HG02970 (cell line): ENCODE results near the gene PPP1R1B.

Experiments used
- ATAC-seq: cut with Tn5 transposase; IDR thresholded peaks from one replicate; pipeline ENCODE4 v1.9.1; 2021; ENCODE audit warnings: mild to moderate bottlenecking, moderate library complexity, moderate number of reproducible peaks; ENCODE audit not compliant: unreplicated experiment, low FRiP score

PPP1R1B gene

DNA sequence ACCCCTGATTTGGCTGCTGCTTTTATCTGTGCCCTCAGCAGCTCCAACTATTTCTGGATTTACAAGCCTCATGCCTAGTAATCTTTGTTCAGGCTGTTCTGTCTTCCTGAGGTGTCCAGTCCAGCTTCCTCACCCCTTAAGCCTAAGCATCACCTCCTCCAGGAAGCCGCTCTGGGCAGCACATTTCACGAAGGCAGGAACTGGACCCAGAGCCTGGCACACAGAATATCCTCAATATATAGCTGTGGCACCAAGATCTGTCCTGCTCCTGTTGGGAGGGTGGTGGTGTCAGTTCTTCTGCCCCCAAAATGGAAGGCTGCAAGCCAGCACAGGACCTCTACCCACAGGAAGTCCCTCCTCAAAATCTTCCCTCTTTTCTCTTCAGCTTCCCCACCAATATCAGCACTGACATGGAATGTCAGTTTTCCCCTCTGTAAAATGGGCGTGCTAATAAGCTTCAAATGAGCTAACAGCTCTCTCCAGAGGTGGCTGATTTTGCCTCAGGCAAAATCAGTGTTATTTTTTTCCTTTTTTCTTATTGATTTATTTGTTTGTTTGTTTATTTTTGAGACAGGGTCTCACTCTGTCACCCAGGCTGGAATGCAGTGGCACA, 12.1 kb upstream of the PPP1R1B start:
- no peak for ATAC-seq

DNA sequence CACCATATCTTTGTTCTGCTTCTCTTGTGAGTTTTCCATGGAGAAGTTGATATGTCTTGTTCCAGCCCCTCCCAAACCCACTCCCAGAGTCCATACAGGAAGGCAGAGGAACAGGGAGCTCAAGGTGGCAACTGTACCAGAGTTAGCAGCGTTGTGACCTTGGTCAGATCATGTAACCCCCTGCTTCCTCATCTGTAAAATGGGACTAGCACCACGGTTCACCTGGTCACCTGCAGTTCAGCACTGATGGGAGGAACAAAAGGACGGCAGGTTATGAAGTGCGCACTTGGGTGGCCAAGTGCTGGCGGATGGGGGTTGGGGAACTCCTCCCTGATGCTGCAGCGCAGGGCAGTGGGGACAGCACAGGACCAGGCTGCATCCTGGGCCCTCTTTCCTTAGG, 11.3 kb upstream of the PPP1R1B start:
- ATAC-seq: no peak

GRCh38 chr17:39617100-39617445, 9.7 kb upstream of the PPP1R1B start:
- no peak for ATAC-seq

- ATAC-seq: no peak
These were observed 9.1 kb upstream of the PPP1R1B start for GRCh38 chr17:39617446-39618245.

- no peak for ATAC-seq
These were observed 8.4 kb upstream of the PPP1R1B start for GRCh38 chr17:39618246-39618913.

DNA sequence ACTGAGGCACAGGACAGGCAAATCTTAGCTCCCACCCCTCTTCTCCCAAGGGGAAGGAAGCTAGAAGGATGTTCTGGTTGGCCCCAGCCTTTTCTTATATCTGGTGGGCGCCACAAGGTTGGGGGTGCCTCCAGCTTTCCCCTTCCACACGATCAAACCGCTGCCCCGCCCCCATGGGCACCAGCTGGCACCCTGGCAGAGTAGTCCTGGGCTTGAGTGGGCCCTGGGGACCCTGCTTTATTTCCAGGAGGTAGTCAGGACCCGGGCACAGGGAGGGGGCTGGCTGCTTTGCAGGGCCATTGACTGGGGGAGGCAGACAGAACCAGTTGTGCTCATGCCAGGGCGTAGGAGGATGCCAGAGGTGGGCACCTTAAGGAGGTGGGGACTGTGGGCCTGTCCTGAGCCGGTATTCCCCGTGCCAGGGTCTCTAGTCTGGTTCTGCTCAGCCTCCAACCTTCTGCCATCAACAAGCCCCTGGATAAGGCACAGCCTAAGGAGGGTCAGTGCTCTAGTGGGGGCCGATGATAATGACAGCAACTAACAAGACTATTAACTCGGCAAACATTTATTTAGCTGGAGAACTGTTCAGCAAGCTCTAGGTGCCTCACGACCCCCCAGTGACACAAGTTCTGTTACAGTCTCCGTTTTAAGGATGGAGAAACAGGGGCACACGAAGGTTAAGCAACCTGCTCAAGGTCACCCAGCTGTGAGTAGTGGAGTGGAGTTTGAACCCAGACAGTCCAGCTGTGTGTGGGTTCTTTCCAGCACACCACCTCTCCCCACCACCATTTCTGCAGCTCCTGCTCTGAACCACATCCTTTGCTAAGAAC, 7.6 kb upstream of the PPP1R1B start:
- no peak for ATAC-seq

GRCh38 chr17:39619786-39620101, 7.0 kb upstream of the PPP1R1B start:
- ATAC-seq: no peak

GRCh38 chr17:39621523-39622379, 5.0 kb upstream of the PPP1R1B start:
- ATAC-seq: peak; percentile 57

DNA sequence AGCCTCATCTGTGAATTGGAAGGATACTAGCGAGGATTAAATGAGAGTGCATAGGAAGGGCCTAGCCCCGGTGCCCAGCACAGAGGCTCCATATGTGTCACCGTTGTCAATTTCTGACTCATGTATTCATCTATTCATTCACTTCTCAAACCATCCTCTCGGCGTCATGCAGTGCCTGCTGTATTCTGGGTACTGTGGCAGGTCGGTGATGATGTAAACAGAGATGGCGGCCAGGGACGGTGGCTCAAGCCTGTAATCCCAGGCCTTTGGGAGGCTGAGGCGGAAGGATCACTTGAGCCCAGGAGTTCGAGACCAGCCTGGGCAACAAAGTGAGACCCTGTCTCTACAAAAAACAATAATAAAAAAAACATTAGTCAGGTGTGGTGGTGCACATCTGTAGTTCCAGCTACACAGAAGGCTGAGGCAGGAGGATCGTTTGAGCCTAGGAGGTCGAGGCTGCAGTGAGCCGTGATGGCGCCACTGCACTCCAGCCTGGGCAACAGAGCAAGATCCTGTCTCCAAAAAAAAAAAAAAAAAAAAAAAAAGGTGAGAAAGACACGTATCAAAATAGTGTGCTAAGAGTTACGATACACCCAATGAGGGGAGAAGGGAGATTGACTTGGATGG, 4.3 kb upstream of the PPP1R1B start:
- ATAC-seq: no peak

DNA sequence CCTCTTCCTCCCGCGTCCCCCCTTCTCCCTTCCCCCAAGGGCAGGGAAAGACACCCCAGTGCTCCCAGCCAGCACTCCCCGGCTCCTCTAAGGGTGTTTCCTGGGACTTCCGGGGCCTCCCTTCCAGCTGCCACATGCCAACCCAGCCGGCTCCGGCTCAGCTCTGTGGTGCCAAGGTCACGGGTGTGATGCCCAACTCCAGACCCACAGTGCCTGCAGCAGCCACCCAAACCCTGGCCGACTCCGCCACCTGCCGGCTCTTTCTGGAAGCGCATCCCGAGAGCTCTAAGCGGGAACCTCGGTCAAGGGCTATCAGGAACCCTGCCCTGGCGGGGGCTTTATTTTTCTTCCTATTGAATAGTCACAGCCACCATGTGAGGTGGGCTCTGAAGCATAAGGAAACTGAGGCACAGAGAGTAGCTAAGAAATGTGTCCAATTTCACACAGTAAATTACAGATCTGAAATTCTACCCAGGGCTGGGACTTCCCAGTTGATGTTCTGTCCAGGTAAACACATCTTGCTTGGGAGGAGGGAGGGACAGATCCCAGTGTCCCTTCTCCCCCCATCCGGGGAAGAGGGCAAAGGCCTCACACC, 3.3 kb upstream of the PPP1R1B start:
- ATAC-seq: peak; percentile 51

- no peak for ATAC-seq
These were observed 2.4 kb upstream of the PPP1R1B start for GRCh38 chr17:39624313-39624712.

DNA sequence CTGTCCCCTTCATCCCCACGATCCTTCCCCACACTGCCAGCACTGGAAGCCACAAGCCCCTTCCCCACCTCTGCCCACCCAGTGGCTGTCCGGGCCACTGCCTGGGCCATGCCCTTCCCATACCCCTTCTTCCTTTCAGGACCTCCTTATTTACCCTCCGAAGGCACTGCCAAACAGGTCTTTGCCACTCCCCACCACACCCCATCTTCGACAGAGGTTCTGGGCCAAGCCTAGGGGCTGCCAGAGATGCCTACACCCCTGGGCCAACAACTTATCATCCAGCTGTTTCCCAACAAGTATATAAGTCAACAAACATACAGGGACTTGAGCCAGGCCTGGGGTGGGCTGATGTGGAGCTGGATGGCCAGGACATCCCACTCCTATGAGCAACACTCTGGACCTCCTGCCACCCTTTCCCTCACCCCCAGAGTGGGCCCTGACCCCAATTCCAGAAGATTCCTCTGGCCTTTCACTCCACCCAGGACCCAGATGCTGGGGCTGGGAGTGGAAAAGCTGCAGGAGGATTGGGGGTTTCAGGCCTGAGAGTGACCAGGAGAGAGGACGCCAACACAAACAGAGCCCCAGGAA, 1.5 kb upstream of the PPP1R1B start:
- ATAC-seq: no peak

DNA sequence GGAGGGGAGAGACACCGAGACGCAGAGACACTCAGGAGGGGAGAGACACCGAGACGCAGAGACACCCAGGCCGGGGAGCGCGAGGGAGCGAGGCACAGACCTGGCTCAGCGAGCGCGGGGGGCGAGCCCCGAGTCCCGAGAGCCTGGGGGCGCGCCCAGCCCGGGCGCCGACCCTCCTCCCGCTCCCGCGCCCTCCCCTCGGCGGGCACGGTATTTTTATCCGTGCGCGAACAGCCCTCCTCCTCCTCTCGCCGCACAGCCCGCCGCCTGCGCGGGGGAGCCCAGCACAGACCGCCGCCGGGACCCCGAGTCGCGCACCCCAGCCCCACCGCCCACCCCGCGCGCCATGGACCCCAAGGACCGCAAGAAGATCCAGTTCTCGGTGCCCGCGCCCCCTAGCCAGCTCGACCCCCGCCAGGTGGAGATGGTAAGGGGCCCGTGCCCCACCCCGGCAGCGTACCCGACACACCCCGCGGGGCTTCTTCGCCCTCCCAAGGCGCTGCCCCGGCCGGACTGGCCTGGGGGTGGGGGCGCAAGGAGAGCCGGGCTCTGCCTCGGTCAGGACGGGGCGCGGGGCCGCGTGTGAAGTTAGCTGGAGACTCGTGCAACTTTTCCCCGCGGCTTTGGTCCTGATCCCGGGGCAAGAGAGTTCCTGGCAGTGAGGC, 427 bp downstream of the PPP1R1B start:
- ATAC-seq: no peak

- ATAC-seq: no peak
These were observed 1.2 kb downstream of the PPP1R1B start for GRCh38 chr17:39627712-39628516.

- ATAC-seq: no peak
These were observed 2.1 kb downstream of the PPP1R1B start for GRCh38 chr17:39628655-39629493.

GRCh38 chr17:39629494-39629880, 2.7 kb downstream of the PPP1R1B start:
- no peak for ATAC-seq

DNA sequence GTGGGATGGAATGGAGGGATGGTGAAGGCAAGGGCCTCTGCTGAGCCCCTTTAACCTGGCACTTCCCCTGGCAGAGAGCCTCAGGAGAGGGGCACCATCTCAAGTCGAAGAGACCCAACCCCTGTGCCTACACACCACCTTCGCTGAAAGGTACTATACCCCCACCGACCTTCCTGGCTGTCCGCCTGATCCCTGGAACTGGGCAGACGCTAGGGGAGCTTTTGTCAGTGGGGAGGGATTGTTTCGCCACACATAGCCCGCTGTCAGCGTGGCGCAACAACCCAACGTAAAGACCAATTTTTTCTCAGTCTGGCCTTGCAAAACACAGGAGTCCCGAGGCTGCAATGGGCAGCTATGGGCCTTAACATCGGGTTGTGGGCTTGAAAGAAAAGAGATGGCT, 3.1 kb downstream of the PPP1R1B start:
- no peak for ATAC-seq
